GM06990 (cell line): ENCODE measurements around the gene IGF1R.

ENCODE experiments used
- DNase-seq: peaks from one replicate; pipeline ENCODE4 v3.0.0-alpha.2; 2011; ENCODE audit not compliant: insufficient read length; ENCODE audit errors: extremely low read depth
- H3K27me3 ChIP-seq: replicated peaks from 2 replicates; pipeline ENCODE4 v1.6.0; 2011; ENCODE audit warnings: low read length; ENCODE audit not compliant: control insufficient read depth, insufficient read depth
- H3K36me3 ChIP-seq: 2 replicates; pipeline ENCODE4 v1.5.1; 2011; ENCODE audit warnings: low read length; ENCODE audit not compliant: control insufficient read depth, insufficient read depth
- H3K4me3 ChIP-seq: replicated peaks from 2 replicates; pipeline ENCODE4 v1.5.1; 2011; ENCODE audit warnings: low read depth, mild to moderate bottlenecking, control low read depth, low read length
- CTCF ChIP-seq: IDR thresholded peaks from 2 replicates; pipeline ENCODE4 v1.5.1; 2011; ENCODE audit warnings: low read length, control low read depth, mild to moderate bottlenecking, inconsistent platforms; ENCODE audit not compliant: insufficient read depth, poor library complexity, severe bottlenecking

The IGF1R gene

GRCh38 chr15:98678484-98678883, 30.1 kb downstream of the IGF1R start:
- no peak for TF ChIP-seq CTCF
- Histone ChIP-seq H3K27me3 (no peaks in the 10 kb centered on the region), H3K4me3 (no peak overlapping the region), H3K36me3 (no peaks in the 10 kb centered on the region)
- DNase-seq: no peak

GRCh38 chr15:98681061-98681460, 32.7 kb downstream of the IGF1R start:
- DNase-seq: no peak
- no peaks in the 10 kb centered on the region for H3K36me3 ChIP-seq
- H3K4me3 ChIP-seq: no peak overlapping the region
- TF ChIP-seq CTCF: no peak
- H3K27me3 ChIP-seq: no peaks in the 10 kb centered on the region

GRCh38 chr15:98682992-98683701, 34.8 kb downstream of the IGF1R start:
- DNase-seq: no peak
- no peaks in the 10 kb centered on the region for H3K27me3 ChIP-seq
- H3K36me3 ChIP-seq: no peaks in the 10 kb centered on the region
- TF ChIP-seq CTCF: no peak
- no peak overlapping the region for H3K4me3 ChIP-seq

- H3K36me3 ChIP-seq: no peaks in the 10 kb centered on the region
- H3K27me3 ChIP-seq: no peaks in the 10 kb centered on the region
- no peak for DNase-seq
- TF ChIP-seq CTCF: no peak
- no peak overlapping the region for H3K4me3 ChIP-seq
These were observed 35.5 kb downstream of the IGF1R start for GRCh38 chr15:98683831-98684230.

GRCh38 chr15:98684436-98684835, 36.1 kb downstream of the IGF1R start:
- H3K27me3 ChIP-seq: no peaks in the 10 kb centered on the region
- TF ChIP-seq CTCF: no peak
- H3K36me3 ChIP-seq: no peaks in the 10 kb centered on the region
- DNase-seq: no peak
- H3K4me3 ChIP-seq: no peak overlapping the region
